ENCODE measurements around the gene UGT1A9. TPM values are rescaled to one million over a fixed set of nuclear protein-coding genes. Genes with fewer than 3 reads are reported as not detected.
"Not testable (repeated sequence)": the region's sequence is repeated elsewhere in the genome, so short reads cannot be mapped to it uniquely, and the experiment has no call there.

UGT1A9 gene
- total RNA-seq, 1 donor from 2014 or later: not detected

GRCh38 chr2:233728723-233729301 lies 57.1 kb downstream of the UGT1A9 start, which contains the start of gene UGT1A3:
Gene UGT1A3 (plus strand): TSS chr2:233729042. CDS start chr2:233729127, 85 bp downstream.
- ATAC-seq (ENCODE audit: low read depth): no peak
- ChIA-PET POLR2A (no interaction called here), CTCF (no interaction called here)
- intact Hi-C loops (cut with micrococcal nuclease): no loop called here
- Mint-ChIP-seq H3K4me1 (no peaks in the 10 kb centered on the region), H3K4me3 (no peak within 1 kb of the TSS), H3K36me3 (ENCODE audit: low read depth) (no peaks in the 10 kb centered on the region), H3K27me3 (peaks cover 8% of the 10 kb centered on the region), H3K27ac (no peak within 1 kb of the TSS), H3K9me3 (no peaks in the 10 kb centered on the region)
- no peak for DNase-seq
- TF ChIP-seq CTCF (IDR thresholded peaks at IDR 0.05): no peak

- H3K27me3 Mint-ChIP-seq: peaks cover 38% of the 10 kb centered on the region
- POLR2A ChIA-PET; H3K27ac Mint-ChIP-seq; ATAC-seq (ENCODE audit: low read depth); H3K4me1 Mint-ChIP-seq; H3K4me3 Mint-ChIP-seq; H3K9me3 Mint-ChIP-seq; intact Hi-C loops (cut with micrococcal nuclease); DNase-seq; H3K36me3 Mint-ChIP-seq (ENCODE audit: low read depth); CTCF ChIA-PET: not testable (repeated sequence)
These were observed 65.4 kb downstream of the UGT1A9 start for GRCh38 chr2:233736868-233737653.

GRCh38 chr2:233740870-233741269 lies 69.2 kb downstream of the UGT1A9 start:
- Mint-ChIP-seq H3K4me1 (no peaks in the 10 kb centered on the region), H3K9me3 (no peaks in the 10 kb centered on the region), H3K36me3 (ENCODE audit: low read depth) (no peaks in the 10 kb centered on the region), H3K4me3 (no peak overlapping the region), H3K27me3 (peaks cover 40% of the 10 kb centered on the region), H3K27ac (no peak overlapping the region)
- ChIA-PET CTCF (no interaction called here), POLR2A (no interaction called here)
- intact Hi-C loops (cut with micrococcal nuclease): no loop called here
- ATAC-seq (ENCODE audit: low read depth) (no peak), DNase-seq (no peak)
- TF ChIP-seq CTCF (IDR thresholded peaks at IDR 0.05): no peak

GRCh38 chr2:233743464-233744259 lies 72.0 kb downstream of the UGT1A9 start:
- TF ChIP-seq CTCF (IDR thresholded peaks at IDR 0.05): no peak
- H3K9me3 Mint-ChIP-seq: no peaks in the 10 kb centered on the region
- H3K27me3 Mint-ChIP-seq: peaks cover 37% of the 10 kb centered on the region
- H3K4me1 Mint-ChIP-seq: no peaks in the 10 kb centered on the region
- ChIA-PET CTCF (no interaction called here), POLR2A (no interaction called here)
- no peaks in the 10 kb centered on the region for H3K36me3 Mint-ChIP-seq (ENCODE audit: low read depth)
- no peak overlapping the region for H3K27ac Mint-ChIP-seq
- DNase-seq: no peak
- no peak overlapping the region for H3K4me3 Mint-ChIP-seq
- ATAC-seq (ENCODE audit: low read depth): no peak
- intact Hi-C loops (cut with micrococcal nuclease): no loop called here

GRCh38 chr2:233745073-233745755 lies 73.5 kb downstream of the UGT1A9 start:
- no peak overlapping the region for H3K27ac Mint-ChIP-seq
- TF ChIP-seq CTCF (IDR thresholded peaks at IDR 0.05): no peak
- ChIA-PET CTCF (no interaction called here), POLR2A (no interaction called here)
- H3K4me1 Mint-ChIP-seq: no peaks in the 10 kb centered on the region
- no peak for ATAC-seq (ENCODE audit: low read depth)
- H3K9me3 Mint-ChIP-seq: peaks cover under 1% of the 10 kb centered on the region
- H3K27me3 Mint-ChIP-seq: peaks cover 33% of the 10 kb centered on the region
- intact Hi-C loops (cut with micrococcal nuclease): no loop called here
- no peaks in the 10 kb centered on the region for H3K36me3 Mint-ChIP-seq (ENCODE audit: low read depth)
- DNase-seq: no peak
- H3K4me3 Mint-ChIP-seq: no peak overlapping the region

- POLR2A ChIA-PET; intact Hi-C loops (cut with micrococcal nuclease); H3K4me1 Mint-ChIP-seq; CTCF ChIA-PET; H3K9me3 Mint-ChIP-seq; ATAC-seq (ENCODE audit: low read depth); H3K27ac Mint-ChIP-seq; H3K36me3 Mint-ChIP-seq (ENCODE audit: low read depth); H3K4me3 Mint-ChIP-seq; DNase-seq: not testable (repeated sequence)
- H3K27me3 Mint-ChIP-seq: peaks cover 30% of the 10 kb centered on the region
These were observed 74.1 kb downstream of the UGT1A9 start for GRCh38 chr2:233745838-233746237.

Measured in activated B cell treated with CpG ODN at 0.5 μM for 24 hours (primary cell).